AG04450 (cell line): ENCODE measurements around the gene CBFA2T2. TPM values are rescaled to one million over a fixed set of nuclear protein-coding genes. Genes with fewer than 3 reads are reported as not detected.
"Not testable (repeated sequence)": the region's sequence is repeated elsewhere in the genome, so short reads cannot be mapped to it uniquely, and the experiment has no call there.

Source experiments
- CTCF ChIA-PET: fragments of 300-600, 350-600 bp; formaldehyde crosslinking; extraction: SDS; loops from one replicate; lab custom pipeline; 2022; ENCODE audit warnings: antibody characterized with exemption, inconsistent platforms; lab: Charles Lee
- POLR2A ChIA-PET: fragments of 350-600 bp; formaldehyde crosslinking; extraction: SDS; loops from one replicate; lab custom pipeline; 2021; ENCODE audit warnings: antibody characterized with exemption, inconsistent platforms; lab: Yijun Ruan, JAX
- DNase-seq: peaks from one replicate; pipeline ENCODE4 v3.0.0-alpha.2; 2011; ENCODE audit warnings: low read depth, low spot score
- H3K27ac ChIP-seq: one replicate; pipeline ENCODE4 v1.5.1; 2012; ENCODE audit warnings: low read depth, low read length, control low read depth
- H3K27me3 ChIP-seq: one replicate; pipeline ENCODE4 v1.6.0; 2012; ENCODE audit warnings: low read length; ENCODE audit not compliant: control insufficient read depth, insufficient read depth
- H3K4me3 ChIP-seq: 2 replicates; pipeline ENCODE4 v1.5.1; 2011; ENCODE audit warnings: mild to moderate bottlenecking, low read depth, low read length, control low read depth
- H3K9me3 ChIP-seq: 2 replicates; pipeline ENCODE4 v1.5.1; 2012; ENCODE audit warnings: low read length; ENCODE audit not compliant: control insufficient read depth, insufficient read depth
- polyA plus RNA-seq: library from polyadenylated mRNA; depleted of rRNA; stranded (reverse); fragments of >200 nt; gene quantifications from 2 replicates; pipeline ENCODE4 v1.2.3, GENCODE V29; 2011; rRNA removed
- TF ChIP-seq, protein P1 (sequence below): IDR thresholded peaks from 2 replicates; pipeline ENCODE4 v1.5.1; 2011; ENCODE audit warnings: low read depth, low read length, control low read depth, inconsistent platforms

CBFA2T2 gene
- polyA plus RNA-seq, 1 experiment, result 11.3 TPM

DNA sequence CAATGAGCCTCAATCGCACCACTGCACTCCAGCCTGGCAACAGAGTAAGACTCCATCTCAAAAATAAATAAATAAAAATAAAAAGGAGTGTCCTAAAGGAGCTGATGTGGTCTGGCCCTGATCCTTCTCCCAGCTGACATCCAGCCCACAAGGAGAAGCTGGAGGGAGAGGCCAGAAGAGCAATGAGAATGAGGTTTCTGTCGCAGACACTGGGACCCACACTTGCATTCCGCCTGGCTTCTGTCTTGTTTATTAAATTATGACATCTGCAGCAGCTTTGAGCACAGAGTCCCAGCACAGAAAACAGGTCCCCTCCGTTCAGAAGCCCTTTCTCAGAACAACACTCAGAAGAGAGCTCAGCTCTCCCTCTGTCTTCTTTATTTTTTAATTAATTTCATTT lies 206.6 kb downstream of the CBFA2T2 start:
- H3K4me3 ChIP-seq, result no peak overlapping the region
- H3K27ac ChIP-seq, result no peak overlapping the region
- H3K9me3 ChIP-seq, result peaks cover 13% of the 10 kb centered on the region; the same call in 1 of the 2 replicates
- POLR2A ChIA-PET, result interaction anchor here (0.6 kb wide), 1 partner anchor 25 kb away, joined by 10 read pairs; no protein-coding TSS in a partner anchor
- TF ChIP-seq, protein P1, sequence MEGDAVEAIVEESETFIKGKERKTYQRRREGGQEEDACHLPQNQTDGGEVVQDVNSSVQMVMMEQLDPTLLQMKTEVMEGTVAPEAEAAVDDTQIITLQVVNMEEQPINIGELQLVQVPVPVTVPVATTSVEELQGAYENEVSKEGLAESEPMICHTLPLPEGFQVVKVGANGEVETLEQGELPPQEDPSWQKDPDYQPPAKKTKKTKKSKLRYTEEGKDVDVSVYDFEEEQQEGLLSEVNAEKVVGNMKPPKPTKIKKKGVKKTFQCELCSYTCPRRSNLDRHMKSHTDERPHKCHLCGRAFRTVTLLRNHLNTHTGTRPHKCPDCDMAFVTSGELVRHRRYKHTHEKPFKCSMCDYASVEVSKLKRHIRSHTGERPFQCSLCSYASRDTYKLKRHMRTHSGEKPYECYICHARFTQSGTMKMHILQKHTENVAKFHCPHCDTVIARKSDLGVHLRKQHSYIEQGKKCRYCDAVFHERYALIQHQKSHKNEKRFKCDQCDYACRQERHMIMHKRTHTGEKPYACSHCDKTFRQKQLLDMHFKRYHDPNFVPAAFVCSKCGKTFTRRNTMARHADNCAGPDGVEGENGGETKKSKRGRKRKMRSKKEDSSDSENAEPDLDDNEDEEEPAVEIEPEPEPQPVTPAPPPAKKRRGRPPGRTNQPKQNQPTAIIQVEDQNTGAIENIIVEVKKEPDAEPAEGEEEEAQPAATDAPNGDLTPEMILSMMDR, result no peak
- no peaks in the 10 kb centered on the region for H3K27me3 ChIP-seq
- DNase-seq, result no peak
- CTCF ChIA-PET, result interaction anchor here (0.5 kb wide), 1 partner anchor 1557 kb away, joined by 8 read pairs; no protein-coding TSS in a partner anchor

DNA sequence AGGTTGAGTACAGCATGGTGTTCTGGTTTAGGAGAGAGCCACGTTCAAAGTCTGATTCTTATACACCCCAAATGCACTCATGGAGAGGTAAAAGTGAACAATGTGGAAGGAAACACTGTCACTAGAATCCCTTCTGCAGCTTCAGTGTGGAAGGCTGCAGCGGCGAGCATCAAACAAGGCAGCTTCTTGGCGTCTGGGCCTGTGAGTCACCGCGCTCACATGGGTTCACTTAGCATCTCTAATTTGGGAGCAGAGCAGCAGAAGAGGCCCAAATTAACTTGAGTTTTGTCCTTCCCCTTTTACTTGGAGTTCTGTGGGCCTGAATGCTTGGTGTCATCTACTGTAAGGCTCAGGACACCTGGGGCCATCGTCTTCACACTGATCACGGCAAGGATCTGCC lies 207.2 kb downstream of the CBFA2T2 start:
- POLR2A ChIA-PET, result no interaction called here
- TF ChIP-seq, protein P1, result no peak
- H3K9me3 ChIP-seq, result peaks cover 13% of the 10 kb centered on the region; the same call in 1 of the 2 replicates
- DNase-seq, result no peak
- CTCF ChIA-PET, result no interaction called here
- H3K27me3 ChIP-seq, result no peaks in the 10 kb centered on the region
- no peak overlapping the region for H3K27ac ChIP-seq
- no peak overlapping the region for H3K4me3 ChIP-seq

- POLR2A ChIA-PET, CTCF ChIA-PET, H3K27me3 ChIP-seq, H3K4me3 ChIP-seq, H3K27ac ChIP-seq, DNase-seq: not testable (repeated sequence)
- peaks cover 13% of the 10 kb centered on the region; the same call in 1 of the 2 replicates for H3K9me3 ChIP-seq
Measured at GRCh38 chr20:33698966-33699365, 209.1 kb downstream of the CBFA2T2 start.

Other genes with a start within 250 kb of the CBFA2T2 start
- not detected in 2 replicates for gene BPIFB1, start 206.9 kb upstream of the CBFA2T2 start, polyA plus RNA-seq
- 24.6 and 25.6 TPM in 2 replicates for gene CDK5RAP1, start 88.6 kb upstream of the CBFA2T2 start, polyA plus RNA-seq
- gene SNTA1, start 46.3 kb upstream of the CBFA2T2 start, polyA plus RNA-seq, result 6.5 and 9.5 TPM in 2 replicates
- 0.09 and 0.14 TPM in 2 replicates for gene C20orf144, start 172.2 kb downstream of the CBFA2T2 start, polyA plus RNA-seq
- 0.31 and 0.41 TPM in 2 replicates for gene ACTL10, start 176.8 kb downstream of the CBFA2T2 start, polyA plus RNA-seq
- gene NECAB3, start 184.3 kb downstream of the CBFA2T2 start, polyA plus RNA-seq, result 11.7 and 15.7 TPM in 2 replicates
- 2.6 and 3.0 TPM in 2 replicates for gene E2F1, start 196.3 kb downstream of the CBFA2T2 start, polyA plus RNA-seq
- gene PXMP4, start 230.2 kb downstream of the CBFA2T2 start, polyA plus RNA-seq, result 5.9 and 6.0 TPM in 2 replicates
- 1.5 and 1.6 TPM in 2 replicates for gene ZNF341, start 241.9 kb downstream of the CBFA2T2 start, polyA plus RNA-seq